Neural cell (in vitro differentiated cells): ENCODE measurements around the gene HOMER2. TPM values are rescaled to one million over a fixed set of nuclear protein-coding genes. Genes with fewer than 3 reads are reported as not detected.

Experiments
- H2AFZ ChIP-seq: fragments of 200-600, 300-800 bp; sonication (generic), shearing (Covaris generic); 2 replicates; pipeline ENCODE4 v1.6.0; 2014; ENCODE audit warnings: low read depth, mild to moderate bottlenecking, antibody characterized with exemption, low read length, moderate library complexity
- H3F3A ChIP-seq: fragments of 200-600 bp; shearing (Covaris generic); 2 replicates; pipeline ENCODE4 v1.6.1; 2016; ENCODE audit warnings: mild to moderate bottlenecking, moderate library complexity, mixed read lengths, antibody characterized with exemption, low read length; ENCODE audit not compliant: insufficient read depth, poor library complexity, severe bottlenecking
- H3K27ac ChIP-seq: fragments of 200-600, 300-800 bp; sonication (generic), shearing (Covaris generic); 2 replicates; pipeline ENCODE4 v1.5.1; 2014; ENCODE audit warnings: mild to moderate bottlenecking, low read length, moderate library complexity
- H3K27me3 ChIP-seq: fragments of 300-800, 200-600 bp; sonication (generic), shearing (Covaris generic); 2 replicates; pipeline ENCODE4 v1.6.0; 2014; ENCODE audit warnings: mild to moderate bottlenecking, low read depth, low read length, moderate library complexity; ENCODE audit not compliant: insufficient read depth
- H3K36me3 ChIP-seq: fragments of 300-800, 200-600 bp; sonication (generic), shearing (Covaris generic); 2 replicates; pipeline ENCODE4 v1.5.1; 2014; ENCODE audit warnings: mild to moderate bottlenecking, antibody characterized with exemption, low read length, moderate library complexity; ENCODE audit not compliant: insufficient read depth
- H3K4me2 ChIP-seq: fragments of 300-800, 200-600 bp; sonication (generic), shearing (Covaris generic); 2 replicates; pipeline ENCODE4 v1.6.0; 2014; ENCODE audit warnings: mild to moderate bottlenecking, low read length
- H3K4me3 ChIP-seq: fragments of 300-800, 200-600 bp; sonication (generic), shearing (Covaris generic); 2 replicates; pipeline ENCODE4 v1.5.1; 2014; ENCODE audit warnings: mild to moderate bottlenecking, low read length, moderate library complexity
- H3K79me2 ChIP-seq: fragments of 200-600 bp; shearing (Covaris generic); replicated peaks from 2 replicates; pipeline ENCODE4 v1.6.0; 2014; ENCODE audit warnings: mild to moderate bottlenecking, low read length, moderate library complexity; ENCODE audit not compliant: insufficient read depth
- H3K9ac ChIP-seq: fragments of 300-800, 200-600 bp; sonication (generic), shearing (Covaris generic); 2 replicates; pipeline ENCODE4 v1.6.1; 2016; ENCODE audit warnings: mild to moderate bottlenecking, low read length, mixed read lengths
- H3K9me2 ChIP-seq: fragments of 200-600 bp; shearing (Covaris generic); 2 replicates; pipeline ENCODE4 v1.6.1; 2016; ENCODE audit warnings: mild to moderate bottlenecking, low read length, mixed read lengths; ENCODE audit not compliant: insufficient read depth
- H3K9me3 ChIP-seq: fragments of 200-600, 300-800 bp; sonication (generic), shearing (Covaris generic); 2 replicates; pipeline ENCODE4 v1.6.1; 2016; ENCODE audit warnings: mild to moderate bottlenecking, mixed run types, low read length, moderate library complexity, mixed read lengths
- H4K20me1 ChIP-seq: fragments of 200-600 bp; shearing (Covaris generic); 2 replicates; pipeline ENCODE4 v1.6.1; 2016; ENCODE audit warnings: mild to moderate bottlenecking, mixed run types; ENCODE audit not compliant: insufficient read depth
- CTCF ChIP-seq: fragments of 450-650 bp; IDR thresholded peaks from 2 replicates; pipeline ENCODE4 v1.5.1; 2014; ENCODE audit warnings: antibody characterized with exemption, mild to moderate bottlenecking, moderate library complexity; ENCODE audit not compliant: poor library complexity, severe bottlenecking
- EP300 ChIP-seq: fragments of 450-650 bp; conservative IDR thresholded peaks from 2 replicates; pipeline ENCODE4 v1.6.1; 2014; ENCODE audit warnings: antibody characterized with exemption, mild to moderate bottlenecking, moderate library complexity; ENCODE audit not compliant: poor library complexity, severe bottlenecking
- EZH2 ChIP-seq: fragments of 200-600, 300-800 bp; shearing (Covaris generic), sonication (generic); IDR thresholded peaks from 2 replicates; pipeline ENCODE4 v1.6.1; 2014; ENCODE audit warnings: antibody characterized with exemption, low read length, borderline replicate concordance, mild to moderate bottlenecking; ENCODE audit not compliant: insufficient read depth, poor library complexity, severe bottlenecking
- MXI1 ChIP-seq: fragments of 450-650 bp; conservative IDR thresholded peaks from 2 replicates; pipeline ENCODE4 v1.6.1; 2014; ENCODE audit warnings: antibody characterized with exemption, mild to moderate bottlenecking; ENCODE audit not compliant: poor library complexity, severe bottlenecking
- POLR2AphosphoS5 ChIP-seq: IDR thresholded peaks from 2 replicates; pipeline ENCODE4 v1.6.1; 2012
- RAD21 ChIP-seq: fragments of 450-650 bp; conservative IDR thresholded peaks from 2 replicates; pipeline ENCODE4 v1.6.1; 2014; ENCODE audit warnings: antibody characterized with exemption, mild to moderate bottlenecking, moderate library complexity
- REST ChIP-seq: IDR thresholded peaks from 2 replicates; pipeline ENCODE4 v1.6.1; 2012; ENCODE audit warnings: borderline replicate concordance
- SMC3 ChIP-seq: fragments of 450-650 bp; conservative IDR thresholded peaks from 2 replicates; pipeline ENCODE4 v1.6.1; 2014; ENCODE audit warnings: antibody characterized with exemption, mild to moderate bottlenecking, moderate library complexity; ENCODE audit not compliant: poor library complexity
- TAF1 ChIP-seq: IDR thresholded peaks from 2 replicates; pipeline ENCODE4 v1.6.1; 2012; ENCODE audit warnings: low read depth
- polyA plus RNA-seq: library from polyadenylated mRNA; depleted of rRNA; stranded (reverse); fragments of >200 nt; gene quantifications from 2 replicates; pipeline ENCODE4 v1.2.3, GENCODE V29; 2014

The HOMER2 gene
- polyA plus RNA-seq, 1 donor from 2014 or later, result 21.7 TPM

GRCh38 chr15:82966671-82967071 lies 14.2 kb upstream of the HOMER2 start:
- no peak overlapping the region for H3K9ac ChIP-seq
- no peak overlapping the region for H3K4me3 ChIP-seq
- no peaks in the 10 kb centered on the region for H3F3A ChIP-seq
- no peaks in the 10 kb centered on the region for H3K9me3 ChIP-seq
- H3K27me3 ChIP-seq, result no peaks in the 10 kb centered on the region
- no peaks in the 10 kb centered on the region for H3K79me2 ChIP-seq
- no peak overlapping the region for H2AFZ ChIP-seq
- H4K20me1 ChIP-seq, result no peaks in the 10 kb centered on the region
- H3K4me2 ChIP-seq, result no peak overlapping the region
- no peaks in the 10 kb centered on the region for H3K36me3 ChIP-seq
- H3K9me2 ChIP-seq, result no peaks in the 10 kb centered on the region
- no peak overlapping the region for H3K27ac ChIP-seq
- no peak for TF ChIP-seq POLR2AphosphoS5
- no peak for TF ChIP-seq RAD21
- no peak for TF ChIP-seq REST
- TF ChIP-seq EZH2, result no peak
- TF ChIP-seq MXI1, result no peak
- no peak for TF ChIP-seq EP300
- TF ChIP-seq SMC3, result no peak
- TF ChIP-seq CTCF, result no peak
- no peak for TF ChIP-seq TAF1

GRCh38 chr15:82964890-82965289 lies 12.4 kb upstream of the HOMER2 start:
- H3K9ac ChIP-seq, result no peak overlapping the region
- H3K4me3 ChIP-seq, result no peak overlapping the region
- no peaks in the 10 kb centered on the region for H3F3A ChIP-seq
- no peaks in the 10 kb centered on the region for H3K36me3 ChIP-seq
- H3K27ac ChIP-seq, result no peak overlapping the region
- TF ChIP-seq CTCF (no peak), POLR2AphosphoS5 (no peak)
- no peak overlapping the region for H2AFZ ChIP-seq
- no peaks in the 10 kb centered on the region for H3K9me3 ChIP-seq
- H4K20me1 ChIP-seq, result no peaks in the 10 kb centered on the region
- H3K79me2 ChIP-seq, result no peaks in the 10 kb centered on the region
- H3K4me2 ChIP-seq, result no peak overlapping the region
- no peaks in the 10 kb centered on the region for H3K27me3 ChIP-seq
- no peaks in the 10 kb centered on the region for H3K9me2 ChIP-seq
